ENCODE data around the gene NAA50. TPM values are rescaled to one million over a fixed set of nuclear protein-coding genes. Genes with fewer than 3 reads are reported as not detected.

The NAA50 gene
- total and polyA plus RNA-seq, 2 of the 13 experiments (the other 11 are each of a cell fraction or from before 2014, with no cell fraction given), result 30.2 to 233 TPM

- peak; percentile 57; the same call in 1 of the 2 replicates for TF ChIP-seq MXD3 (CRISPR knock-in tag; IDR thresholded peaks at IDR 0.05)
- no peak for TF ChIP-seq RERE (CRISPR knock-in tag; IDR thresholded peaks at IDR 0.05; ENCODE audit: low read depth)
- TF ChIP-seq HOXA3 (CRISPR knock-in tag; IDR thresholded peaks at IDR 0.05), result peak; percentile 65
- peak; percentile 59; the same call in 1 of the 2 replicates for TF ChIP-seq KMT2A (CRISPR knock-in tag; IDR thresholded peaks at IDR 0.05)
- TF ChIP-seq ZNF749 (CRISPR knock-in tag; IDR thresholded peaks at IDR 0.05; ENCODE audit: borderline replicate concordance), result 0 out of 2 replicates have a peak, but pooled peaks have one; percentile 33
- TF ChIP-seq TCF12 (IDR thresholded peaks at IDR 0.05), result no peak
- no peak for TF ChIP-seq TCF12 (CRISPR knock-in tag; IDR thresholded peaks at IDR 0.05)
- TF ChIP-seq ZC3H13 (CRISPR knock-in tag; IDR thresholded peaks at IDR 0.05), result no peak
- TF ChIP-seq ZNF564 (CRISPR knock-in tag; IDR thresholded peaks at IDR 0.05), result peak; percentile 52; the same call in 1 of the 2 replicates
- no peak for TF ChIP-seq ZHX2 (IDR thresholded peaks at IDR 0.05; ENCODE audit: low read depth)
- no peak for TF ChIP-seq ZHX2 (CRISPR knock-in tag; IDR thresholded peaks at IDR 0.05; ENCODE audit: borderline replicate concordance)
- TF ChIP-seq HDAC1 (CRISPR knock-in tag; IDR thresholded peaks at IDR 0.05), result peak; percentile 14; the same call in 1 of the 2 replicates
- 0 out of 2 replicates have a peak, but pooled peaks have one; percentile 32 for TF ChIP-seq ZNF83 (CRISPR knock-in tag; IDR thresholded peaks at IDR 0.05; ENCODE audit: borderline replicate concordance)
- no peak for TF ChIP-seq ARHGAP35 (CRISPR knock-in tag; IDR thresholded peaks at IDR 0.05; ENCODE audit: borderline replicate concordance)
- peak; percentile 62 for TF ChIP-seq ZNF709 (CRISPR knock-in tag; IDR thresholded peaks at IDR 0.05)
- no peak for TF ChIP-seq MATR3 (CRISPR knock-in tag; IDR thresholded peaks at IDR 0.05)
These were observed 50.0 kb downstream of the NAA50 start, which contains the start of gene USF3 (continued) for GRCh38 chr3:113695786-113696645.

All from HepG2 (cell line).